Measurements from ENCODE around the gene SEPHS1.

DNA sequence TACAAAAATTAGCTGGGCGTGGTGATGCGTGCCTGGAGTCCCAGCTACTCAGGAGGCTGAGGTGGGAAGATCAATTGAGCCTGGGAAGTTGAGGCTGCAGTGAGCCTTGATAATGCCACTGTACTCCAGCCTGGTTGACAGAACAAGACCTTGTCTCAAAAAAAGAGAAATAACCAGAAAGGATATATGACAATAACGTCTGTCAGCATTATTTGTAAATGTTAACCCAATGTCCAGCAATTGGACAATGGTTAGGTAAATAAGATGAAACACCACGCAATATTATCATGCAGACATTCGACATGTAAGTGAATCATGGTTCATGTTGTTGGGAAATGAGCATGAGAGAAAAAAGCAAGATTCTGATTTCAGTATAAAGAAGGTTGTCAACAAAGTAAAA is 44.6 kb upstream of the SEPHS1 start:
- TF ChIP-seq GATA2 (IDR thresholded peaks at IDR 0.05; ENCODE audit: low read depth, low read length): no peak
- no peak for TF ChIP-seq GATA3 (IDR thresholded peaks at IDR 0.05; ENCODE audit: low read depth, low read length)

Data from SH-SY5Y (cell line).